Measurements from ENCODE around the gene DEK.
"Not testable (repeated sequence)": the region's sequence is repeated elsewhere in the genome, so short reads cannot be mapped to it uniquely, and the experiment has no call there.

DNA sequence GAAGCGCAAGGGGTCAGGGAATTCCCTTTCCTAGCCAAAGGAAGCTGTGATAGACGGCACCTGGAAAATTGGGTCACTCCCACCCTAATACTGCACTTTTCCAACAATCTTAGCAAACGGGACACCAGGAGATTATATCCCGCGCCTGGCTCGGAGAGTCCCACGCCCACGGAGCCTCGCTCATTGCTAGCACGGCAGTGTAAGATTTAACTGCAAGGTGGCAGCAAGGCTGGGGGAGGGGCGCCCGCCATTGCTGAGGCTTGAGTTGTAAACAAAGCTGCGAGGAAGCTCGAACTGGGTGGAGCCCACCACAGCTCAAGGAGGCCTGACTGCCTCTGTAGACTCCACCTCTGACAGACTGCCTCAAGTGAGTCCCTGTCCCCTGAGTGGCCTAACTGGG, 35.7 kb downstream of the DEK start:
- not testable (repeated sequence) for TF ChIP-seq YY1 (IDR thresholded peaks at IDR 0.05; ENCODE audit: insufficient read depth, insufficient read length); ZNF274 (IDR thresholded peaks at IDR 0.05; ENCODE audit: low read depth, low read length)

Data from NT2/D1 (cell line).